K562 (cell line): ENCODE results near the gene NRARP. TPM values are rescaled to one million over a fixed set of nuclear protein-coding genes. Genes with fewer than 3 reads are reported as not detected.

Source experiments
- ATAC-seq: fragments of 200-7000 bp; cut with Tn5 transposase; 3 replicates; pipeline ENCODE4 v1.9.1; 2020; ENCODE audit warnings: moderate library complexity
- BruUV-seq: library from RNA; stranded (reverse); fragments of 400-500 nt; replicated peaks from 2 replicates; lab custom pipeline; 2021; lab: Mats Ljungman, UMichigan
- CTCF ChIA-PET: fragments of 300-600 bp; formaldehyde crosslinking; extraction: SDS; loops from one replicate; lab custom pipeline; 2021; ENCODE audit warnings: low intra/inter-chr PET ratio; lab: Yijun Ruan, JAX
- POLR2A ChIA-PET: fragments of 300-600, 350-650 bp; sonication (Branson Sonifier 250); formaldehyde crosslinking; extraction: SDS; loops from one replicate; lab custom pipeline; 2021; ENCODE audit warnings: antibody characterized with exemption, inconsistent platforms; lab: Yijun Ruan, JAX
- DNase-seq, 4 experiments: peaks; one replicate each; pipeline versions ENCODE4 v3.0.0 to v3.0.0-alpha.2; 2011 to 2018; ENCODE audit warnings: low spot score in 3 of 4, mixed read lengths in 3 of 4; ENCODE audit errors: extremely low read depth in 1 of 4
- FAIRE-seq: peaks from 2 replicates; lab custom pipeline; 2011; peaks lifted over from hg19 to GRCh38; lab: Jason Lieb, UNC
- H2AFZ ChIP-seq: 2 replicates; pipeline ENCODE4 v1.6.0; 2011; ENCODE audit warnings: low read depth, low read length, control low read depth, inconsistent platforms
- H3K27ac ChIP-seq: fragments of 200-600 bp; 3 replicates; pipeline ENCODE4 v1.8.0; 2011; ENCODE audit warnings: low read depth, mild to moderate bottlenecking, control low read depth, inconsistent platforms, low read length, moderate library complexity, mixed read lengths; ENCODE audit errors: extremely low read depth
- H3K27me3 ChIP-seq, 2 experiments: fragments of 300-600 bp in 1 of 2; 2 replicates in 1 of 2; 3 replicates in 1 of 2; pipeline versions ENCODE4 v1.6.0 to v1.8.0; 2011; ENCODE audit warnings: inconsistent platforms in 2 of 2, low read length in 2 of 2, mild to moderate bottlenecking in 1 of 2, mixed read lengths in 1 of 2, moderate library complexity in 1 of 2; ENCODE audit not compliant: control insufficient read depth in 2 of 2, insufficient read depth in 2 of 2
- H3K36me3 ChIP-seq: fragments of 300-600 bp; 3 replicates; pipeline ENCODE4 v1.8.0; 2011; ENCODE audit warnings: mild to moderate bottlenecking, low read length, inconsistent platforms; ENCODE audit not compliant: control insufficient read depth, insufficient read depth
- H3K4me1 ChIP-seq, 2 experiments: fragments of 200-600 bp in 1 of 2; replicated peaks in 1 of 2; 2 replicates in 1 of 2; 3 replicates in 1 of 2; pipeline versions ENCODE4 v1.5.1 to v1.8.0; 2011; ENCODE audit warnings: inconsistent platforms in 2 of 2, low read length in 2 of 2, mild to moderate bottlenecking in 1 of 2, mixed read lengths in 1 of 2, moderate library complexity in 1 of 2; ENCODE audit not compliant: control insufficient read depth in 2 of 2, insufficient read depth in 2 of 2
- H3K4me2 ChIP-seq: 2 replicates; pipeline ENCODE4 v1.6.1; 2011; ENCODE audit warnings: low read length, control low read depth, inconsistent platforms, mixed read lengths; ENCODE audit not compliant: insufficient read depth
- H3K4me3 ChIP-seq: fragments of 200-600 bp; sonication (generic), shearing (Covaris generic); 2 replicates; pipeline ENCODE4 v1.5.1; 2016; ENCODE audit warnings: control low read depth, inconsistent platforms
- H3K79me2 ChIP-seq: fragments of 200-600 bp; 3 replicates; pipeline ENCODE4 v1.8.0; 2011; ENCODE audit warnings: low read length, inconsistent platforms; ENCODE audit not compliant: control insufficient read depth, insufficient read depth
- H3K9ac ChIP-seq, 2 experiments: 2 replicates each; pipeline versions ENCODE4 v1.6.0 to v1.6.1; 2011; ENCODE audit warnings: low read depth in 2 of 2, low read length in 2 of 2, control low read depth in 1 of 2, inconsistent platforms in 1 of 2, mild to moderate bottlenecking in 1 of 2, mixed read lengths in 1 of 2; ENCODE audit not compliant: insufficient read depth in 1 of 2
- H3K9me1 ChIP-seq: one replicate; pipeline ENCODE4 v1.6.0; 2011; ENCODE audit warnings: inconsistent platforms, mild to moderate bottlenecking, low read length, moderate library complexity; ENCODE audit not compliant: control insufficient read depth, insufficient read depth
- H3K9me3 ChIP-seq: replicated peaks from 2 replicates; pipeline ENCODE4 v1.5.1; 2011; ENCODE audit warnings: low read depth, low read length, inconsistent platforms; ENCODE audit not compliant: control insufficient read depth, insufficient read depth
- H4K20me1 ChIP-seq: replicated peaks from 2 replicates; pipeline ENCODE4 v1.6.1; 2011; ENCODE audit warnings: low read length, inconsistent platforms, mixed read lengths; ENCODE audit not compliant: control insufficient read depth, insufficient read depth
- BRF1 ChIP-seq: IDR thresholded peaks from 3 replicates; pipeline ENCODE4 v1.6.1; 2011; ENCODE audit warnings: borderline replicate concordance, mild to moderate bottlenecking; ENCODE audit not compliant: insufficient read length; ENCODE audit errors: extremely low read depth
- FOS ChIP-seq: IDR thresholded peaks from 3 replicates; pipeline ENCODE4 v1.6.1; 2011; ENCODE audit not compliant: insufficient read length; ENCODE audit errors: extremely low read depth
- JUN ChIP-seq, 2 experiments: sonication (generic) in 1 of 2; formaldehyde crosslinking in 1 of 2; IDR thresholded peaks; 2 replicates each; pipeline versions ENCODE4 v1.6.1 to v1.8.0; 2012 to 2022; ENCODE audit warnings: borderline replicate concordance in 2 of 2, mild to moderate bottlenecking in 2 of 2, improper control_type of control experiment in 1 of 2, low read depth in 1 of 2, low read length in 1 of 2, missing genetic modification reagents in 1 of 2
- POLR2G ChIP-seq: fragments of 200-400 bp; formaldehyde crosslinking; IDR thresholded peaks from 2 replicates; pipeline ENCODE4 v1.6.1; 2017; ENCODE audit warnings: low read depth, mild to moderate bottlenecking, antibody characterized with exemption, low read length, moderate library complexity
- SAFB ChIP-seq: fragments of 200-400 bp; formaldehyde crosslinking; IDR thresholded peaks from 2 replicates; pipeline ENCODE4 v1.6.1; 2017; ENCODE audit warnings: low read depth, low read length, borderline replicate concordance
- YY1 ChIP-seq, 3 experiments: IDR thresholded peaks; 2 replicates each; pipeline ENCODE4 v1.6.1; 2011; ENCODE audit warnings: low read length in 2 of 3, mild to moderate bottlenecking in 2 of 3, moderate library complexity in 2 of 3, borderline replicate concordance in 1 of 3, control low read depth in 1 of 3, low read depth in 1 of 3; ENCODE audit not compliant: insufficient read depth in 3 of 3, insufficient replicate concordance in 2 of 3, control insufficient read depth in 1 of 3, insufficient read length in 1 of 3; ENCODE audit errors: extremely low read depth in 1 of 3
- WGBS: fragments of 100-300 bp; shearing (Covaris generic); methylation state at CpG from one replicate; pipeline ENCODE4 v1.1.6; 2016; ENCODE audit warnings: low coverage, mixed read lengths; ENCODE audit not compliant: insufficient coverage; ENCODE audit errors: missing lambda C conversion rate; 5-methylcytosine and 5-hydroxymethylcytosine counted together
- in situ Hi-C: fragments of 300-500 bp; cut with MboI; formaldehyde crosslinking; loops from 4 replicates; pipeline ENCODE4 v1.15.0; 2018; ENCODE audit warnings: inconsistent platforms, mixed read lengths
- intact Hi-C: fragments of 100-400 bp; cut with micrococcal nuclease; formaldehyde crosslinking; loops from 2 replicates; pipeline ENCODE4 v1.14.2; 2022
- polyA plus RNA-seq, 8 experiments: library from polyadenylated mRNA; depleted of rRNA in 4 of 8; stranded (reverse) in 5 of 8; unstranded in 3 of 8; fragments of >200 nt; fragmentation: Nextera tagmentation in 2 of 8; fragmentation: Illumina TruSeq in 1 of 8; extraction: Ambion mirVana in 2 of 8; extraction: Trizol in 1 of 8; gene quantifications; 2 replicates each; pipeline versions ENCODE4 v1.2.1 to v1.2.3, GENCODE V29; 2011 to 2014; ENCODE audit warnings: inconsistent platforms in 1 of 8, missing spikeins in 1 of 8
- total RNA-seq, 7 experiments: library from RNA; depleted of rRNA in 6 of 7; stranded (reverse); fragments of >200 nt in 6 of 7; fragmentation: Illumina TruSeq in 2 of 7; extraction: Trizol in 2 of 7; gene quantifications; 2 replicates each; pipeline versions ENCODE4 v1.2.1 to v1.2.3, GENCODE V29; 2011 to 2021; ENCODE audit warnings: low replicate concordance in 1 of 7
- TF ChIP-seq, protein P1 (sequence below): fragments of 450-650 bp; formaldehyde crosslinking; IDR thresholded peaks from 2 replicates; pipeline ENCODE4 v1.4.0; 2020; ENCODE audit warnings: mild to moderate bottlenecking, moderate library complexity
- TF ChIP-seq, protein P2 (sequence below): fragments of 250-450 bp; sonication (Bioruptor Pico); IDR thresholded peaks from 2 replicates; pipeline ENCODE4 v1.5.1; 2021; ENCODE audit warnings: mild to moderate bottlenecking

NRARP gene
- total and polyA plus RNA-seq, 9 of the 15 experiments (the other 6 are each of a cell fraction or from before 2014, with no cell fraction given): 2.0 to 24.5 (median 7.2) TPM; not detected in 2

DNA sequence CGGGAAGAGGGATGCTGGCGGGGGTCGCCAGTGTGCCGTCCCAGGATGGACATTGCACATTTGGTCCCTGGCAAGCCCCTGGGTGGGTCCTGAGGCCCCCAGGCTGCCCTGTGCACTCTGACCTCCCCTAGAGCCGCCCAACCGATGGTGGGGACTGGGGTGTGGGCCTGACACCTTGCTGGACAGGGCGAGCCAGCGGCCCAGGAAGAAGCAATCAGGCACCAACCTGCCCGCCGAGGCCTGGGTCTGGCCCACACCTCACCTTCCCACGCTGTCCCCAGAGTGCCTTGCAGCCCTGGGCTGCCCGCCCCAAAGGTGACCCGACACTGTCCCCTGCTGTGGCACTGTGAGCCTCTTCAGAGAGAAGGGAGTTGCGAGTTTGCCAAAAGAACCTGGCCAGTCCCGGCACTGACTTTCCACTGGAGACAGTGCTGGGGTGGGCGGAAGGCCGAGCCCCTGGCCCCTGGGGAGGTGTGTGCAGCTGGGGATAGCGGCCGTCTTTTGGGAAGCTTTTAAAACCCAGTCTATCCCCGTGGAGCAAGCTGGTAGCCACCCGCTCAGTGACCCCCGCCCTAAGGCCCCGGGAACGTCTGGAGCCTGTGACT, 12.0 kb upstream of the NRARP start:
- Histone ChIP-seq H3K9ac (no peak overlapping the region), H3K27me3 (no peaks in the 10 kb centered on the region), H3K27ac (no peak overlapping the region), H3K79me2 (no peaks in the 10 kb centered on the region), H2AFZ (no peak overlapping the region), H3K9me1 (no peaks in the 10 kb centered on the region), H3K4me1 (peaks cover 16 to 96% of the 10 kb centered on the region in 2 experiments), H3K4me3 (no peak overlapping the region), H3K9me3 (no peaks in the 10 kb centered on the region), H3K4me2 (no peak overlapping the region), H4K20me1 (0 out of 2 replicates have a peak, but pooled peaks cover 5% of the 10 kb centered on the region), H3K36me3 (no peaks in the 10 kb centered on the region)
- BruUV-seq: no TSS peak
- in situ Hi-C loops: no loop called here
- 54% methylated on average over 19 of the region's 24 CpGs for WGBS
- CTCF ChIA-PET: no interaction called here
- ATAC-seq: no peak
- no peak for FAIRE-seq
- intact Hi-C loops: no loop called here
- TF ChIP-seq SAFB (no peak), FOS (no peak), YY1 (IDR thresholded peaks at IDR 0.05; ENCODE audit: borderline replicate concordance in 1 of 3, control insufficient read depth in 1 of 3, extremely low read depth in 1 of 3, insufficient read depth in 3 of 3, insufficient read length in 1 of 3, insufficient replicate concordance in 2 of 3, low read depth in 1 of 3, low read length in 2 of 3) (no peak), BRF1 (no peak), POLR2G (0 out of 2 replicates have a peak, but pooled peaks have one; percentile 19), JUN (IDR thresholded peaks at IDR 0.05; ENCODE audit: borderline replicate concordance, low read depth, low read length) (no peak), JUN (CRISPR knock-in tag; IDR thresholded peaks at IDR 0.05; ENCODE audit: borderline replicate concordance) (no peak)
- TF ChIP-seq, protein P1, sequence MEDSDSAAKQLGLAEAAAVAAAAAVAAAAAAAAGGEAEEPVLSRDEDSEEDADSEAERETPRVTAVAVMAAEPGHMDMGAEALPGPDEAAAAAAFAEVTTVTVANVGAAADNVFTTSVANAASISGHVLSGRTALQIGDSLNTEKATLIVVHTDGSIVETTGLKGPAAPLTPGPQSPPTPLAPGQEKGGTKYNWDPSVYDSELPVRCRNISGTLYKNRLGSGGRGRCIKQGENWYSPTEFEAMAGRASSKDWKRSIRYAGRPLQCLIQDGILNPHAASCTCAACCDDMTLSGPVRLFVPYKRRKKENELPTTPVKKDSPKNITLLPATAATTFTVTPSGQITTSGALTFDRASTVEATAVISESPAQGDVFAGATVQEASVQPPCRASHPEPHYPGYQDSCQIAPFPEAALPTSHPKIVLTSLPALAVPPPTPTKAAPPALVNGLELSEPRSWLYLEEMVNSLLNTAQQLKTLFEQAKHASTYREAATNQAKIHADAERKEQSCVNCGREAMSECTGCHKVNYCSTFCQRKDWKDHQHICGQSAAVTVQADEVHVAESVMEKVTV (CRISPR knock-in tag): no peak
- TF ChIP-seq, protein P2, sequence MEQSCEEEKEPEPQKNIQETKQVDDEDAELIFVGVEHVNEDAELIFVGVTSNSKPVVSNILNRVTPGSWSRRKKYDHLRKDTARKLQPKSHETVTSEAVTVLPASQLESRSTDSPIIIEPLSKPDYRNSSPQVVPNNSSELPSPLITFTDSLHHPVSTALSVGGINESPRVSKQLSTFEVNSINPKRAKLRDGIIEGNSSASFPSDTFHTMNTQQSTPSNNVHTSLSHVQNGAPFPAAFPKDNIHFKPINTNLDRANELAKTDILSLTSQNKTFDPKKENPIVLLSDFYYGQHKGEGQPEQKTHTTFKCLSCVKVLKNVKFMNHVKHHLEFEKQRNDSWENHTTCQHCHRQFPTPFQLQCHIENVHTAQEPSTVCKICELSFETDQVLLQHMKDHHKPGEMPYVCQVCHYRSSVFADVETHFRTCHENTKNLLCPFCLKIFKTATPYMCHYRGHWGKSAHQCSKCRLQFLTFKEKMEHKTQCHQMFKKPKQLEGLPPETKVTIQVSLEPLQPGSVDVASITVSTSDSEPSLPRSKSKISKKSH (CRISPR knock-in tag): no peak
- POLR2A ChIA-PET: interaction anchor here (2.3 kb wide), 1 partner anchor 11 kb away, joined by 10 read pairs; the partner anchor contains the start of gene NRARP
- peak in 1 of 4 experiments; percentile 10 for DNase-seq
